AG09309 (cell line): Measurements from ENCODE around the gene SMCO2.

ENCODE experiments used
- DNase-seq: peaks from one replicate; pipeline ENCODE4 v3.0.0-alpha.2; 2010; ENCODE audit warnings: low read depth
- H3K4me3 ChIP-seq: 2 replicates; pipeline ENCODE4 v1.5.1; 2011; ENCODE audit warnings: mild to moderate bottlenecking, low read depth, low read length, moderate library complexity; ENCODE audit not compliant: control insufficient read depth
- TF ChIP-seq, protein P1 (sequence below): IDR thresholded peaks from 2 replicates; pipeline ENCODE4 v1.5.1; 2011; ENCODE audit warnings: mild to moderate bottlenecking, low read depth, low read length, inconsistent platforms; ENCODE audit not compliant: insufficient read depth, control insufficient read depth; ENCODE audit errors: missing control alignments

Gene SMCO2

DNA sequence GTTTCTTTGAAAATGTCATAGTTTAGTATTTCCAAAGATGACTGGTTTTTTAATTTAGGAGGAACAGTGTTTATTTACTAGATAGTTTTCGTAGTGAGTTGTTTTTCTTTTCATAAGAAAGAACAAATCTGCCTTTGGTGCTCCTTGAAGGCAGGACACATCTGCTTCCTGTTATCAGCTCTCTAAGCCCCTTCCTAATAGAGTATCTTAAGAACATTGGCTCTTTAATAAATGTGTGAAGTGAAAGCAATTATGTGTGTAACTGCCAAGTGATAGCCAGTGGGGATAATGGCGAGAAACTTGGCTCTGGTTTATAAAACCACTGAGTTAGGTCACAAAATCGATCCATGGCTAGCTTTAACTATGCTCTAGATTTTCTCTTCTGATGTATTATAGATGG, 54.0 kb downstream of the SMCO2 start:
- H3K4me3 ChIP-seq, result no peak overlapping the region
- DNase-seq, result no peak
- TF ChIP-seq, protein P1, sequence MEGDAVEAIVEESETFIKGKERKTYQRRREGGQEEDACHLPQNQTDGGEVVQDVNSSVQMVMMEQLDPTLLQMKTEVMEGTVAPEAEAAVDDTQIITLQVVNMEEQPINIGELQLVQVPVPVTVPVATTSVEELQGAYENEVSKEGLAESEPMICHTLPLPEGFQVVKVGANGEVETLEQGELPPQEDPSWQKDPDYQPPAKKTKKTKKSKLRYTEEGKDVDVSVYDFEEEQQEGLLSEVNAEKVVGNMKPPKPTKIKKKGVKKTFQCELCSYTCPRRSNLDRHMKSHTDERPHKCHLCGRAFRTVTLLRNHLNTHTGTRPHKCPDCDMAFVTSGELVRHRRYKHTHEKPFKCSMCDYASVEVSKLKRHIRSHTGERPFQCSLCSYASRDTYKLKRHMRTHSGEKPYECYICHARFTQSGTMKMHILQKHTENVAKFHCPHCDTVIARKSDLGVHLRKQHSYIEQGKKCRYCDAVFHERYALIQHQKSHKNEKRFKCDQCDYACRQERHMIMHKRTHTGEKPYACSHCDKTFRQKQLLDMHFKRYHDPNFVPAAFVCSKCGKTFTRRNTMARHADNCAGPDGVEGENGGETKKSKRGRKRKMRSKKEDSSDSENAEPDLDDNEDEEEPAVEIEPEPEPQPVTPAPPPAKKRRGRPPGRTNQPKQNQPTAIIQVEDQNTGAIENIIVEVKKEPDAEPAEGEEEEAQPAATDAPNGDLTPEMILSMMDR, result no peak

DNA sequence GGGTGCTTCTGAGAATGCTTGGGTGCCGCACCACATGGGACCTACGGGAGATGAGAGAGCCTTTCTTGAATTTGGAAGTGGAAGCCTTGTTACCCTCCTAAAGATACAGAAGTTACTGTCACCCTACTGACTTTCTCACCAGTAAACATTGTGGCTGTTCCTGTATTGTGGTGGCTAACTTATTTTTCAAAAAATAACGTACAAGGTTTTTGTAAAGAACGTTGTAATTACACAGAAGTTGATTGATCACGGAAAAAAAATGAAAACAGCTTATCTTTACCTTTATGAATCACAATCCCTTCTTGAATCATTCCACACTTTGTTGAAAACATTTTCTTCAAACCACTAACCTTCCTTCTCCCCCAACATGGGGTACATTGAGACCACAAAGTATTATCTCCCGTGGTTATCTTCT, 55.5 kb downstream of the SMCO2 start:
- TF ChIP-seq, protein P1, result no peak
- H3K4me3 ChIP-seq, result no peak overlapping the region
- no peak for DNase-seq

DNA sequence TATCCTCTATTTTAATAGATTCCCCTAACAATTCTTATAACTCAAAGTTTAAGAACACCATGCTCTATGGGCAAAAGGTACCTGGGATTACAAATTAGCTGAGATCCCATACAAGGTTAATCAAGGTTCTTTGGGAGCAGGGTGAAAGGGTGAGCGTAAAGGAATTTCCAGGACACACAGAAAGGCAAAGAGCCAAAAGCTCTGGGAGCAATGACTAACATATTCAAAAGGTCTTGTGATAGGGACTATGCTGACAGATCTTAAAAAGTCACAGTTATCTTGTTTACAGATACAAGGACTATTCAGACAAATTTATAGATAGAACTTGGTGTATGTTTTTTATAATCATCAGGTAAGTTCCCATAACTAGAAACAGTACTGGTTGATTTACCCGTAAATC, 58.0 kb downstream of the SMCO2 start:
- no peak overlapping the region for H3K4me3 ChIP-seq
- TF ChIP-seq, protein P1, result no peak
- DNase-seq, result no peak

DNA sequence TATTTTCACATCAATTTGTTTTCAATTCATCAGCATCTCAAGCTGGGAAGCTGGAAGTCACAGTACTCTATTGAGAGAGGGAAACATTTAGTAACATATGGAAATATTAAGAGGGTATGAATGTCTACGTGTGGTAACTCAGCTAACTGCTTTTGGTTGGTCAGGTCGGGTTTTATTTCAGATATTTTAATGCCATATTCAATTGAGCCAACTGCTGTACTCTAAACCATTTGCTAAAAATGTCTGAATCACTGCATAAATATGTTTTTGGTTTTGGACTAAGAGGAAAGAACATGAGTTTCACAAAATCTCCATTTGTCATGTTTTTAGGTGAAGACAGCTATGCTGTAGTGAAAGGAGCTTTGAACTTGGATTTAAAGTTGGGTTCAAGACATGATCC, 58.6 kb downstream of the SMCO2 start:
- TF ChIP-seq, protein P1, result no peak
- DNase-seq, result no peak
- H3K4me3 ChIP-seq, result no peak overlapping the region

DNA sequence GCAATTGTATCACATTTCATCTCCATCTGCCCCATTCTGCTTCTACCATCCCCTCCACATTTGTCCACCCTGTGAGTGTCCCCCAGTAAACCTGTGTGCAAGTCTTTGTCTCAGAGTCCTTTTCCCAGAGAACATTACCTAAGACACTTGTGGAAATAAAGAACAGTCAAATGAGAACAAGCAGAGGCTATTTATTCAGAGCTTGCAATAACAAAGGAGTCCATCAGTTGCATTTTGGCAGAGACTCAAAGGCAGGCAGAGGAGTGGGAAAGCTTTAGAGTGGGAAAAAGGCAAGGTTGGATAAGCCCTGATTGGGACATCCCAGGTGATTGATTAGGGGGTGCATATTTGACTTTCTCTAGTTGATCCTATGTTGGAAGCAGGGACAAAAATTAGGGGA, 59.2 kb downstream of the SMCO2 start:
- TF ChIP-seq, protein P1, result no peak
- DNase-seq, result no peak
- no peak overlapping the region for H3K4me3 ChIP-seq

DNA sequence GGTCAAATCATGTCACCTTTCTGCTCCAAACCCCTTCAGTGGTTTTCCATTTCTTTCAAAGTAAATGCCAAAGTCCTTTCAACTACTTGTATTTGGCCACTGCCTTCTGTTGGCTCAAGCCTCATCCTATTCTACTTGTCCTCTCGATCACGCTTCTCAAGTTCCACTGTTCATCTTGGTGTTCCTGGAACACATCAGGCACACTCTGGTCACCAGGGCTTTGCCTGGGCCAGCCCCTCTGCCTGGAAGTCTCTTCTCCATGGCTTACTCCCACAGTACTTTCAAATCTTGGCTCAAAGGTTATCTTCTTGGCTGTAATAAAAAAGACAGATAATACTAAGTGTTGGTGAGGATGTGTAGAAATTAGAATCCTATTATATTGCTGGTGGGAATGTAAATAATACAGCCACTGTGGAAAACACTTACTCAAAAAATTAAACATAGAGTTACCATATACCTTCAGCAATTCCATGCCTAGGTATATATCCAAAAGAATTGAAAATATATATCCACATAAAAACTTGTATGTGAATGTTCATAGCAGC, 60.2 kb downstream of the SMCO2 start:
- DNase-seq, result no peak
- H3K4me3 ChIP-seq, result no peak overlapping the region
- TF ChIP-seq, protein P1, result no peak

DNA sequence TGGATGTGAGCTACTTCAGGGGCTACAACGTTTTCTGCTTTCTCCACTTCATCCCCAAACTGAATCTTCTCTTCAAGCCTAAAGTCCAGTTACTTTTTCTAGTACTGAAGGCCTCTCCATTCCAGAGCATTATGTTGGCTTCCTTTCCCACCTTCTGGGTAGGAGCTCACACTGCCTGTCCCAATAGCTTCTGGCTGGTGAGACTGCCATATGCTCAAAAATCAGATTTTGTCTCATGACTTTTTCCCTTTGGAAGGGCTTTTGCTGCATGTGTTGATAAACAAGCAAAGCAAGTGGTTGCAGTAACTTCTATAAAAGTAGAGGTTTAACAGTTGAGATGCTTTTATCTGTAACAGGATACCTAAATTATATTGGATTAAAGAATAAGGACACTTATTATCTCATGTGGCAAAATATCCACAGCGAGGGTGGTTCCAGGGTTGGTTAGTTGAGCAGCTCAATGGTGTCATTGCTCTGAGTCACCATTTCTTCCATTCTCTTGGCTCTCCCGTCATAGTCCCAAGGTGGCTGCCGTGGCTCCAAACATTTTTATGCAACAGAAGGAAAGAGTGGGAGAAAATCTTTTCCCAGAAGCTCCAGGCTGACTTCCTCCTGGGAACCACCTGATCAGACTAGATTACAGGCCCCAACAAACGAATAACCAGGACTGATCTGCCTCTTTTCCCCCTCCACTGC, 62.3 kb downstream of the SMCO2 start:
- no peak overlapping the region for H3K4me3 ChIP-seq
- TF ChIP-seq, protein P1, result no peak
- no peak for DNase-seq
